Measurements from ENCODE around the gene BECN2.

- TF ChIP-seq CTCF (IDR thresholded peaks at IDR 0.05; ENCODE audit: low read length) (no peak), EZH2 (IDR thresholded peaks at IDR 0.05; ENCODE audit: borderline replicate concordance, low read length) (no peak)
Measured at GRCh38 chr1:241963722-241964121, 6.2 kb downstream of the BECN2 start.
